ENCODE data around the gene HHATL. TPM values are rescaled to one million over a fixed set of nuclear protein-coding genes. Genes with fewer than 3 reads are reported as not detected.

The HHATL gene
- total RNA-seq, 1 experiment from 2014 or later, result not detected

DNA sequence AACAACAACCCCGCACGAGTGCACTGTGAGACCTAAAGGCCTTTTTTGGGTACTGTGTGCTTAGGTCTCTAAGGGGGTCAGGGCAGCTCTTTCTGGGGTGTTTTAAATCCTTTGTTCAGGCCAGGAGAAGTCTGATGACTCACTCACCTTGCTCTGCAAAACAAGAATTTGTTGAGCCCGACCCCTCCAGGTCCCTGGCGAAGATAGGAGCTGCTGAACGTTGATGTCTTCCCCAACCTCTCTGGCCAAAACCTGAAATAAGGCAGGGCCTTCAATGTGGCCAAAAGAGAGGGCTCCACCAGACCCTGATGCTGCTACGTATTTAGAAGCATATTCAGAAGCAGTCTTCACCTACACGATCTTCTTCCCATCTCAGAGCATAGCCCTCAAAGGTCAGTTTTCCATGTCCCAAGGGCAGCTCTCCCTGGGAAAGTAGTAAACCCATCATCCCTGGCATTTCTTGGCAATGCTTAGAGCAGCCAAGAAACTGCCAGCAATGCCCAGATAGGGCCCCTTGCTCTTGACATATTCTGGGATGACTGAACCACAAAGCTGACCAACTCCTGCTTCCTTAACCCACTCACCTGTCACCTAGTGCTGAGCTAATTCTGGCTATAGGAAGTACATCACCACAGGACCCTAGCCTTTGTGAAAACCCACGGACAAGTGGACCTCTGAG, 43.3 kb upstream of the HHATL start:
- Histone ChIP-seq H2AFZ (ENCODE audit: low read length) (no peak overlapping the region), H3K36me3 (ENCODE audit: insufficient read depth, low read length) (no peaks in the 10 kb centered on the region), H3K9ac (ENCODE audit: low read length) (no peak overlapping the region), H3K27me3 (ENCODE audit: low read length) (no peaks in the 10 kb centered on the region), H3K9me2 (replicated peaks; ENCODE audit: insufficient read depth, low read length) (no peaks in the 10 kb centered on the region), H3K4me3 (ENCODE audit: low read length) (no peak overlapping the region), H3K4me2 (ENCODE audit: low read depth, low read length, poor library complexity, severe bottlenecking) (no peak overlapping the region), H3K27ac (ENCODE audit: low read length) (no peak overlapping the region), H4K20me1 (ENCODE audit: insufficient read depth, low read depth, low read length) (no peaks in the 10 kb centered on the region), H3K9me3 (ENCODE audit: low read length) (no peaks in the 10 kb centered on the region), H3K79me2 (ENCODE audit: low read length) (no peaks in the 10 kb centered on the region), H3K4me1 (ENCODE audit: low read length) (peaks cover 2% of the 10 kb centered on the region; the same call in 1 of the 2 replicates)
- no peak for DNase-seq

DNA sequence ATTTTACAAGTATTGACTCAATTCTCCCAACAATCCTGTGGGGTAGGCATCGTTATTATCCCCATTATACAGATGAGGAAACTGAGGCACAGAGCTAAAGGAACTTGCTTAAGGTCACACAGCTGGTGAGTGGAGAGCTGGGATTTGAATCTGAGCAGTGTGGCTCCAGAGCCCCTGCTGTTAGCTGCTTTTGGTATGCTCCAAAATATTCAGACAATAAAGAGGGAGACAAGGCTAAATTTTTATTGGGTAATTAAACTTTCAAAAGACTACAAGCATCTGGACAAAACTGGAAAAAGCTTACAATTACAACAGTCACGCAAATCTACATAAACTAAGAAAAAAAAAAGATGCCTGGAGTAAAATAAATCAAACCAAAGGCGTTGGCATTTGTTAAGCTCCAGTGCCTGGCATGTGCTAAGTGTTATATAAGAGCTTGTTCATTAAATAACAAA, 42.7 kb upstream of the HHATL start:
- Histone ChIP-seq H4K20me1 (ENCODE audit: insufficient read depth, low read depth, low read length) (no peaks in the 10 kb centered on the region), H2AFZ (ENCODE audit: low read length) (no peak overlapping the region), H3K9ac (ENCODE audit: low read length) (no peak overlapping the region), H3K27me3 (ENCODE audit: low read length) (no peaks in the 10 kb centered on the region), H3K27ac (ENCODE audit: low read length) (no peak overlapping the region), H3K4me1 (ENCODE audit: low read length) (peaks cover 2% of the 10 kb centered on the region; the same call in 1 of the 2 replicates), H3K9me3 (ENCODE audit: low read length) (no peaks in the 10 kb centered on the region), H3K36me3 (ENCODE audit: insufficient read depth, low read length) (no peaks in the 10 kb centered on the region), H3K4me2 (ENCODE audit: low read depth, low read length, poor library complexity, severe bottlenecking) (no peak overlapping the region), H3K79me2 (ENCODE audit: low read length) (no peaks in the 10 kb centered on the region), H3K4me3 (ENCODE audit: low read length) (no peak overlapping the region), H3K9me2 (replicated peaks; ENCODE audit: insufficient read depth, low read length) (no peaks in the 10 kb centered on the region)
- no peak for DNase-seq

DNA sequence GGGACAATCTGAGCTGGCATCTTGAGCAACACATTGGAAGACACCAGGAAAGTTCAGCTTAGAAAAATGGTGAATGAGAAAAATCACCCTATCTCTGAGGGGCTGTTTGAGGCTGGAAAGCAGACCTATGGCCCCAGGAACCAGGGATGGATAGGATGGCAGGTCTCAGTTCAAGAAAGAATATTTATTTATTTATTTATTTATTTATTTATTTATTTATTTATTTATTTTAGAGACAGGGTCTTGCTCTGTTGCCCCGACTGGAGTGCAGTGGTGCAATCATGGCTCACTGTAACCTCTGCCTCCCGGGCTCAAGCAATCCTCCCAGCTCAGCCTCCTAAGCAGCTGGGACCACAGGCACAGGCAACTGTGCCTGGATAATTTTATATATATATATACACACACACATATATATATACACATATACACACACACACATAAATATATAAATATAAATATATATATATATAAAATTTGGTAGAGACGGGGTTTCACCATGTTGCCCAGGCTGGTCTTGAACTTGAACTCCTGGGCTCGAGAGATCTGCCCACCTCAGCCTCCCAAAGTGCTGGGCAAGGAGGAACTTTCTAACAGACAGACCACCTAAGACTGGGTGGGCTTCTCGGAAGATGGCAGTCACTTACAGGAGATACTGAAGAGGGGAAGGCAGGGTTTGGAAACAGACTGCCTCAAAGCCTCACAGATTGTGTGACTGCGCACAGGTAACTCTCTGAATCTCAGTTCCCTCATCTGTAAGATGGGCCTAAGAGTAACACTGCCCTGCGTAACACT, 40.8 kb upstream of the HHATL start:
- DNase-seq, result no peak
- Histone ChIP-seq H2AFZ (ENCODE audit: low read length) (no peak overlapping the region), H3K36me3 (ENCODE audit: insufficient read depth, low read length) (no peaks in the 10 kb centered on the region), H3K27me3 (ENCODE audit: low read length) (no peaks in the 10 kb centered on the region), H4K20me1 (ENCODE audit: insufficient read depth, low read depth, low read length) (no peaks in the 10 kb centered on the region), H3K27ac (ENCODE audit: low read length) (no peak overlapping the region), H3K4me3 (ENCODE audit: low read length) (no peak overlapping the region), H3K9me3 (ENCODE audit: low read length) (no peaks in the 10 kb centered on the region), H3K4me1 (ENCODE audit: low read length) (peaks cover 9% of the 10 kb centered on the region), H3K79me2 (ENCODE audit: low read length) (no peaks in the 10 kb centered on the region), H3K4me2 (ENCODE audit: low read depth, low read length, poor library complexity, severe bottlenecking) (no peak overlapping the region), H3K9ac (ENCODE audit: low read length) (no peak overlapping the region), H3K9me2 (replicated peaks; ENCODE audit: insufficient read depth, low read length) (no peaks in the 10 kb centered on the region)

DNA sequence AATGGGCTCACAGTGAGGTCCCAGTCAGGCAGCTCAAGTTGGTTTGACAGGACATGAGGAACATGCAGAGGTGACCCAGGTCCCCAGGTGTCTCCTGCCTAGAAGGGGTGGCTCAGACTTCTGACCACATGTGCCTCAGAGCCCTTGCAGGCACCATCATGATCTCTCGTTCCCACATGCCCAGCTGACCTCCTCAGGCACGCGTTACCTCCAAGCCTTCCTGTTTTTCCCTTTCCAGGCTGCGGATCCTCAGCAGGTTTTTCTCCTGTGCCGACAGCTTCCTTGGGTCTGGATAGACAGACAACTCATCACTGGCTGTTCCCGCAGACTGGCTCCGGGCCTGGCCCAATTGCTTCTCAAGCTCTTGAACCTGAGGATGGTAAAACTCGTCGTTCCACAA, 40.1 kb upstream of the HHATL start:
- DNase-seq, result no peak
- Histone ChIP-seq H3K4me1 (ENCODE audit: low read length) (peaks cover 7% of the 10 kb centered on the region), H3K9me3 (ENCODE audit: low read length) (no peaks in the 10 kb centered on the region), H4K20me1 (ENCODE audit: insufficient read depth, low read depth, low read length) (no peaks in the 10 kb centered on the region), H3K36me3 (ENCODE audit: insufficient read depth, low read length) (no peaks in the 10 kb centered on the region), H3K4me2 (ENCODE audit: low read depth, low read length, poor library complexity, severe bottlenecking) (no peak overlapping the region), H3K79me2 (ENCODE audit: low read length) (no peaks in the 10 kb centered on the region), H3K4me3 (ENCODE audit: low read length) (no peak overlapping the region), H3K27me3 (ENCODE audit: low read length) (no peaks in the 10 kb centered on the region), H2AFZ (ENCODE audit: low read length) (no peak overlapping the region), H3K9me2 (replicated peaks; ENCODE audit: insufficient read depth, low read length) (no peaks in the 10 kb centered on the region), H3K27ac (ENCODE audit: low read length) (no peak overlapping the region), H3K9ac (ENCODE audit: low read length) (no peak overlapping the region)

DNA sequence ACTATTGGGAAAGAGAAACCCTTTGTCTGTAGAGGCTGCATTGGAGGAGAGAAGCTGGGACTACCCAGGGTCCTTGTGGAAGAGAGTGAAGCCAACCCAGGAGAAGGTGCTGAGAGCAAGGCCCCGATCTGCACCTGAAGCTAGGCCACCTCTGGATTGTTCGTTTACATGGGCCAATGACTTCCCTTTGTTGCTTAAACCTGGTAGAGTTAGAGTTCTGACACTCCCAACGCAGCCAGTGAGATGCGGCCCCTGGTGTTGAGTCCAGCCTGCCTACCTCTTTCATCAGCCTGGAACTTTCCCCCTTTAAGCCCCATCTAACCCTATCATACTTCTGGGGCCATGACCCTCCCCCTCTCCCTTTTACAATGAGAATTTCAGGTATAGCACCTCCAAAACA, 39.7 kb upstream of the HHATL start:
- Histone ChIP-seq H2AFZ (ENCODE audit: low read length) (no peak overlapping the region), H3K9ac (ENCODE audit: low read length) (no peak overlapping the region), H3K4me3 (ENCODE audit: low read length) (no peak overlapping the region), H3K4me2 (ENCODE audit: low read depth, low read length, poor library complexity, severe bottlenecking) (no peak overlapping the region), H3K9me3 (ENCODE audit: low read length) (no peaks in the 10 kb centered on the region), H3K9me2 (replicated peaks; ENCODE audit: insufficient read depth, low read length) (no peaks in the 10 kb centered on the region), H3K27ac (ENCODE audit: low read length) (no peak overlapping the region), H3K4me1 (ENCODE audit: low read length) (peaks cover 7% of the 10 kb centered on the region), H3K27me3 (ENCODE audit: low read length) (no peaks in the 10 kb centered on the region), H3K79me2 (ENCODE audit: low read length) (no peaks in the 10 kb centered on the region), H3K36me3 (ENCODE audit: insufficient read depth, low read length) (no peaks in the 10 kb centered on the region), H4K20me1 (ENCODE audit: insufficient read depth, low read depth, low read length) (no peaks in the 10 kb centered on the region)
- no peak for DNase-seq

DNA sequence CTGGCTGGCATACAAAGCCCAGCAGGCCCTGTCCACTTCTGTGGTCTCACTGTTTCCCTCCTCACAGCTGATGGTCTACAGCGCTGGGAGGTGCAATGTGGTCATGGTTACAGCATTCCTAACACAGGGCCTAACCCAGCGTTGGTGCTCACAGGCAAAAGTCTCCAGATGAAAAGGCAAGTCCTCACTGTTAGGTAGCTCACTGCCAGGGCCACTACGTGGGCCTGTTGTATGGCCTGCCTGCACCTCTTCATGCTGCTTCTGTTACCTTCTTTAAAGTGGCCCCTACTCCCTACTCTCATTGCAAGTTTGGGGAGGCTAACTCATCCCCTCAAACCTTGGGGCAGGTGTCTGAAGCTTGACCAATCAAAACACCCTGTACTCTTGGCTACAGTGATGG, 39.2 kb upstream of the HHATL start:
- DNase-seq, result no peak

DNA sequence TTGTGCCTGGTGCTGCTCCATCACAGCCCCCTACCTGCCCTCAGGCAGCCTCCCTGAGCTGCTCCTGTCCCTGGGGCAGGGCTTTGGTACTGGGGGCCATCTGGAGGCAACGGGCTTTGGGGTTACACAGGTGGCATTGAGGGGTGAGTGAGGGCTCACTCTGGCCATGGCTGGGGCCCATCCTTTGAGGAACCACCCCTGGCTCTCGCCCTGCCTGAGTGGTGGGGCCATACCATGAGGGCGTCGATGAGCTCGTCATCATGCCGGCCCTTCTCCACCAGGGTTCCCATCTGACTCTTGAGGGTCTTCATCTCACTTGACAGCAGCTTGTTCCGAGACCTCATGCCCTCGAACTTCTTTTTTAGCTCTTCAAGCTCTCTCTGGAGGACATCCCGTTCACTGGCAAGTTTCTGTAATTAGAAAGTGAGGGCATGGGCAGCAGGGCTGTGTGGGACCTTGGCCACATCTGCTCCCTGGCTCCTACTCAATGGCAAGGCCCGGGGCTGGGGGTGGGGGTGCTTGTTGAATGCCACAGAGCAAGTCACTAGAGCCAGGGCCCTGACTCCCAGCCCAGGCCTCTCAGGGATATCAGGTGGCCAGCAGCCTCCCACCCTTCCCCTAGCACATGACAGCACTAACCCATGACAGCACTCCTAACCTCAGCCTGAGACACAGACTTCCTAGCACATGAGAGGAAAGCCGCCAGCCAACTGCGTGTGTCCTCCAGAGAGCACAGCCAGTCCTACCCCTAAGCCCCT, 37.0 kb upstream of the HHATL start:
- Histone ChIP-seq H3K9me3 (ENCODE audit: low read length) (no peaks in the 10 kb centered on the region), H3K4me3 (ENCODE audit: low read length) (no peak overlapping the region), H3K9me2 (replicated peaks; ENCODE audit: insufficient read depth, low read length) (no peaks in the 10 kb centered on the region), H3K27ac (ENCODE audit: low read length) (no peak overlapping the region), H4K20me1 (ENCODE audit: insufficient read depth, low read depth, low read length) (no peaks in the 10 kb centered on the region), H3K79me2 (ENCODE audit: low read length) (no peaks in the 10 kb centered on the region), H3K27me3 (ENCODE audit: low read length) (no peaks in the 10 kb centered on the region), H3K9ac (ENCODE audit: low read length) (no peak overlapping the region), H3K4me2 (ENCODE audit: low read depth, low read length, poor library complexity, severe bottlenecking) (no peak overlapping the region), H3K36me3 (ENCODE audit: insufficient read depth, low read length) (no peaks in the 10 kb centered on the region), H2AFZ (ENCODE audit: low read length) (no peak overlapping the region), H3K4me1 (ENCODE audit: low read length) (peaks cover 7% of the 10 kb centered on the region)
- DNase-seq, result no peak

More for the DNA sequence above, 39.2 kb upstream of the HHATL start:
- no peaks in the 10 kb centered on the region for H3K27me3 ChIP-seq (ENCODE audit: low read length)
- H3K9me2 ChIP-seq (replicated peaks; ENCODE audit: insufficient read depth, low read length), result no peaks in the 10 kb centered on the region
- no peaks in the 10 kb centered on the region for H3K36me3 ChIP-seq (ENCODE audit: insufficient read depth, low read length)
- H3K9me3 ChIP-seq (ENCODE audit: low read length), result no peaks in the 10 kb centered on the region
- peaks cover 7% of the 10 kb centered on the region for H3K4me1 ChIP-seq (ENCODE audit: low read length)
- no peaks in the 10 kb centered on the region for H3K79me2 ChIP-seq (ENCODE audit: low read length)
- H3K9ac ChIP-seq (ENCODE audit: low read length), result no peak overlapping the region
- H3K27ac ChIP-seq (ENCODE audit: low read length), result no peak overlapping the region
- H4K20me1 ChIP-seq (ENCODE audit: insufficient read depth, low read depth, low read length), result no peaks in the 10 kb centered on the region
- no peak overlapping the region for H2AFZ ChIP-seq (ENCODE audit: low read length)
- H3K4me3 ChIP-seq (ENCODE audit: low read length), result no peak overlapping the region
- no peak overlapping the region for H3K4me2 ChIP-seq (ENCODE audit: low read depth, low read length, poor library complexity, severe bottlenecking)

DNA sequence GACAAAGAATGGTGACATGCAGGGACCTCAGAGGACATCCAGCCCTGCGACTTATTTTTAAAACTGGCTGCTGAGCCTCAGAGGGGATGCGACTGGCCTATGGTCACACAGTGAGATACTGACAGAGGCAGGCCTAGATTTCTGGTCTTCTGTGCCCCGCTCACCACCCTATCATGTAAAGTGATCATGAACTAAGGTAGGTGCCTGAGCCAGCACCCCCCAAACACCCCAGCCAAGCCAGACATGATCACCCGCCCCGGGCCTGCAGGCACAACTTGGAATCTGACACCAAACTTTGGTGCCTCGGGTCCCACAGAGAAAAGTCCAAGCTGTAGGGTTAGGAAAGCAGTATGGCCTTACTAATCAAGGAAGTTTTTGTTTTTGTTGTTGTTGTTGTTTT, 33.9 kb upstream of the HHATL start:
- H2AFZ ChIP-seq (ENCODE audit: low read length), result no peak overlapping the region
- H3K27ac ChIP-seq (ENCODE audit: low read length), result no peak overlapping the region
- H3K4me3 ChIP-seq (ENCODE audit: low read length), result no peak overlapping the region
- H3K9me2 ChIP-seq (replicated peaks; ENCODE audit: insufficient read depth, low read length), result no peaks in the 10 kb centered on the region
- H3K36me3 ChIP-seq (ENCODE audit: insufficient read depth, low read length), result no peaks in the 10 kb centered on the region
- no peaks in the 10 kb centered on the region for H4K20me1 ChIP-seq (ENCODE audit: insufficient read depth, low read depth, low read length)
- H3K9ac ChIP-seq (ENCODE audit: low read length), result no peak overlapping the region
- H3K4me2 ChIP-seq (ENCODE audit: low read depth, low read length, poor library complexity, severe bottlenecking), result no peak overlapping the region
- no peaks in the 10 kb centered on the region for H3K9me3 ChIP-seq (ENCODE audit: low read length)
- H3K79me2 ChIP-seq (ENCODE audit: low read length), result no peaks in the 10 kb centered on the region
- no peaks in the 10 kb centered on the region for H3K27me3 ChIP-seq (ENCODE audit: low read length)
- no peak for DNase-seq
- peaks cover 7% of the 10 kb centered on the region for H3K4me1 ChIP-seq (ENCODE audit: low read length)

Measured in Karpas-422 (cell line).